Panc1 (cell line): ENCODE results near the gene ZC3H7B.

Experiments
- CTCF ChIP-seq: fragments of 450-650 bp; IDR thresholded peaks from 2 replicates; pipeline ENCODE4 v1.5.1; 2017; ENCODE audit warnings: mild to moderate bottlenecking
- POLR2AphosphoS5 ChIP-seq: IDR thresholded peaks from 2 replicates; pipeline ENCODE4 v1.6.1; 2012; ENCODE audit warnings: mild to moderate bottlenecking, low read depth, low read length, moderate library complexity
- SIN3A ChIP-seq: IDR thresholded peaks from 2 replicates; pipeline ENCODE4 v1.6.1; 2012; ENCODE audit warnings: low read depth, mild to moderate bottlenecking, low read length, moderate library complexity, borderline replicate concordance; ENCODE audit not compliant: insufficient read depth

GRCh38 chr22:41310336-41310735 lies 9.0 kb downstream of the ZC3H7B start:
- TF ChIP-seq CTCF (no peak), POLR2AphosphoS5 (no peak), SIN3A (no peak)
